ENCODE data around the gene HRG. TPM values are rescaled to one million over a fixed set of nuclear protein-coding genes. Genes with fewer than 3 reads are reported as not detected.

The HRG gene
- total and polyA plus RNA-seq, 2 of the 8 experiments (the other 6 are each of a cell fraction or from before 2014, with no cell fraction given), result 0.03 to 0.15 TPM

- no peak overlapping the region for H4K5ac ChIP-seq (ENCODE audit: insufficient read length, low read depth, low read length)
- H3K18ac ChIP-seq (ENCODE audit: extremely low read depth, low read length), result no peak overlapping the region
- peaks cover 6 to 12% of the 10 kb centered on the region in 2 experiments; a peak in 2 of 4 replicates for H3K9me3 ChIP-seq (ENCODE audit: insufficient read depth in 2 of 2, low read depth in 1 of 2, low read length in 1 of 2)
- H2BK12ac ChIP-seq (ENCODE audit: low read depth, low read length), result no peak overlapping the region
- no peaks in the 10 kb centered on the region for H3K79me2 ChIP-seq (ENCODE audit: control insufficient read depth in 1 of 2, insufficient read depth in 2 of 2, low read length in 2 of 2)
- H3K27ac ChIP-seq (ENCODE audit: low read depth, low read length), result no peak overlapping the region
- no peak overlapping the region for H2BK120ac ChIP-seq (replicated peaks; ENCODE audit: low read depth, low read length)
- no peak overlapping the region for H3K4me3 ChIP-seq (ENCODE audit: extremely low read depth in 1 of 4, insufficient read depth in 2 of 4, low read depth in 3 of 4, low read length in 4 of 4)
- no peaks in the 10 kb centered on the region for H3K23me2 ChIP-seq (ENCODE audit: low read depth, low read length)
- CTCF ChIA-PET (ENCODE audit: partially characterized antibody), result interaction anchor here (1.4 to 1.6 kb wide), 2 partner anchors 65 to 68 kb away, joined by 4 to 7 read pairs; no protein-coding TSS in a partner anchor
- no peak overlapping the region for H3K56ac ChIP-seq (replicated peaks; ENCODE audit: insufficient read length, low read depth, low read length)
- no peak overlapping the region for H2BK20ac ChIP-seq (ENCODE audit: low read length)
- H3K27me3 ChIP-seq (replicated peaks in 1 of 4; ENCODE audit: control insufficient read depth in 3 of 4, extremely low read depth in 1 of 4, insufficient read depth in 3 of 4, low read length in 3 of 4), result no peaks in the 10 kb centered on the region; a peak in 1 of 7 replicates
- no peak overlapping the region for H2AK5ac ChIP-seq (ENCODE audit: low read depth, low read length)
- H4K91ac ChIP-seq (replicated peaks; ENCODE audit: insufficient read length, low read length), result no peak overlapping the region
- no peaks in the 10 kb centered on the region for H3K79me1 ChIP-seq (ENCODE audit: low read depth, low read length)
- H3K9ac ChIP-seq (replicated peaks in 1 of 4; ENCODE audit: extremely low read depth in 1 of 4, low read depth in 3 of 4, low read length in 3 of 4), result no peak overlapping the region
- 83% methylated on average over 3 of the region's 3 CpGs; no CpG with 5 or more reads in 1 of the 2 experiments for WGBS, 2 experiments (ENCODE audit: extremely low coverage in 1 of 2, insufficient coverage in 1 of 2, insufficient read length in 1 of 2, insufficient replicate concordance in 2 of 2, low coverage in 1 of 2, low lambda C conversion rate in 2 of 2, missing lambda C conversion rate in 1 of 2)
- no peaks in the 10 kb centered on the region for H3K36me3 ChIP-seq (ENCODE audit: control insufficient read depth in 2 of 4, insufficient read depth in 4 of 4, low read length in 3 of 4)
- no peak overlapping the region for H3K23ac ChIP-seq (ENCODE audit: insufficient read length)
- H3K4me1 ChIP-seq (replicated peaks in 1 of 4; ENCODE audit: control insufficient read depth in 3 of 4, insufficient read depth in 4 of 4, low read length in 3 of 4), result no peaks in the 10 kb centered on the region
- no peak for FAIRE-seq
- DNase-seq (ENCODE audit: low read depth in 1 of 2, low spot score in 2 of 2), result no peak
- H2BK15ac ChIP-seq (ENCODE audit: low read length), result no peak overlapping the region
- H3K4me2 ChIP-seq (ENCODE audit: insufficient read depth in 1 of 2, low read depth in 2 of 2, low read length in 2 of 2), result no peak overlapping the region
- H2BK5ac ChIP-seq (ENCODE audit: low read depth, low read length), result no peak overlapping the region
- POLR2A ChIA-PET (ENCODE audit: partially characterized antibody), result no interaction called here
- no peak overlapping the region for H4K8ac ChIP-seq (ENCODE audit: extremely low read depth, insufficient read depth, low read length)
- no peaks in the 10 kb centered on the region for H4K20me1 ChIP-seq (replicated peaks in 1 of 2; ENCODE audit: control insufficient read depth in 1 of 2, insufficient read depth in 2 of 2, low read length in 2 of 2)
- H2AFZ ChIP-seq (ENCODE audit: low read length), result no peak overlapping the region
- no peak overlapping the region for H3K14ac ChIP-seq (ENCODE audit: insufficient read length)
- H3K4ac ChIP-seq (replicated peaks; ENCODE audit: insufficient read length, low read depth, low read length), result no peak overlapping the region
- TF ChIP-seq FOSL1 (IDR thresholded peaks at IDR 0.05; ENCODE audit: insufficient read depth, low read depth, low read length) (no peak), NANOG (IDR thresholded peaks at IDR 0.05; ENCODE audit: insufficient read depth, low read depth, low read length, poor library complexity, severe bottlenecking) (no peak), GABPA (IDR thresholded peaks at IDR 0.05; ENCODE audit: borderline replicate concordance, insufficient read depth, low read length) (no peak), EGR1 (IDR thresholded peaks at IDR 0.05; ENCODE audit: borderline replicate concordance, low read depth, low read length) (no peak), CREB1 (IDR thresholded peaks at IDR 0.05) (no peak), POLR2A (IDR thresholded peaks at IDR 0.05; ENCODE audit: control extremely low read depth in 1 of 2, low read depth in 2 of 2, low read length in 2 of 2) (no peak), YY1 (IDR thresholded peaks at IDR 0.05; ENCODE audit: low read depth, low read length) (no peak), RNF2 (IDR thresholded peaks at IDR 0.05; ENCODE audit: borderline replicate concordance, low read depth, low read length, missing control alignments, poor library complexity, severe bottlenecking) (no peak), NRF1 (IDR thresholded peaks at IDR 0.05; ENCODE audit: low read depth, low read length) (no peak), EP300 (IDR thresholded peaks at IDR 0.05; ENCODE audit: borderline replicate concordance in 1 of 2, low read depth in 2 of 2, low read length in 2 of 2) (no peak), GTF2F1 (IDR thresholded peaks at IDR 0.05; ENCODE audit: borderline replicate concordance, low read depth, low read length) (no peak), KDM1A (IDR thresholded peaks at IDR 0.05; ENCODE audit: borderline replicate concordance, low read length) (no peak), TCF12 (IDR thresholded peaks at IDR 0.05; ENCODE audit: low read depth, low read length) (no peak), ATF3 (IDR thresholded peaks at IDR 0.05; ENCODE audit: insufficient read depth, low read depth, low read length) (no peak)
These were observed 17.0 kb downstream of the HRG start for GRCh38 chr3:186682812-186683211.
